Stimulated activated CD4-positive, alpha-beta T cell treated with anti-CD3 and anti-CD28 coated beads, Interleukin-2, amount 100 ng/mL, for 4 hours (primary cell): ENCODE measurements around the gene GRIN3A.
"Not testable (repeated sequence)": the region's sequence is repeated elsewhere in the genome, so short reads cannot be mapped to it uniquely, and the experiment has no call there.

ENCODE experiments used
- DNase-seq: peaks from one replicate; pipeline ENCODE4 v3.0.0-alpha.2; 2020; ENCODE audit warnings: low read depth

GRIN3A gene

GRCh38 chr9:101738566-101739183 is at the start of gene GRIN3A:
Gene GRIN3A, minus strand, starts transcription at chr9:101738647. Its CDS starts 668 bp downstream, at chr9:101737979.
- DNase-seq: no peak

DNA sequence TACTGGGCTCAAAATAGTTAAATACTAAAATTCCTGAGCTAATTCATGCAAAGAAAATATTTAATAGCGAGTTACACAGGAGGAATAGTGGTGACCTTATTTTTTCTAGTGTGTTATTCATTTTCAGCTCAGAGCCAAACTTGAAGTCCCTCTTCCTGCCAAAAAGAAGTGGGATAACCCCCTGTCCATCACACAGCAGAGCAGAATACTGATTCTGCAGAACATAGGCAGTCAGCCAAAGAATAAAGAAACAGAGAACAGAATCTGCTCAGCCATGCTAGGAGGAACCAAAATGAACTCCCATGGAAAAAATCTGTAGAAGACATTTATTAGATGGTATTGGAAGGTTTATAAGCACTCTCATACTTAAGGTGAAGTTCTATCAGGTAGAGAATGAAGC is 49.4 kb upstream of the GRIN3A start:
- no peak for DNase-seq

GRCh38 chr9:101778332-101778731 is 39.9 kb upstream of the GRIN3A start:
- DNase-seq: no peak

- DNase-seq: no peak
Measured at GRCh38 chr9:101764472-101764871, 26.0 kb upstream of the GRIN3A start.

GRCh38 chr9:101758304-101758930 is 20.0 kb upstream of the GRIN3A start:
- no peak for DNase-seq

GRCh38 chr9:101753716-101754115 is 15.3 kb upstream of the GRIN3A start:
- no peak for DNase-seq

DNA sequence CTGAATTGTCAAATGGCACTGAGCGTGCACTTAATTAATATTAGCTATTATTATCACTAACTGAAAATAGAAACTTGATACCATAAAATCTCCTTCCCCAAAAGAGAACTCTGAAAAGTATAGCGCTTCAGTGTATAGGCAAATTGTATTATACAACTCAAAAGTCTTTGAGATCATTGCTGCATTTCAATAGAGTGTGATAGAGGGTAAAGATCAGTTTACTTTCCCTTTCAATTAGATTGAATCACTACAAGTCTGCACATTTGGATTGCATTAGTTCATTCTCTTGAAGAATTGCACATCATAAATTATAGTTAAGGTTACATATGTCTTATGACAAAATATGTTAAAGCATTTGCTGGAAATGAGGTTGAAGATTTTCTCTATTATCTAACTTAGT is 13.4 kb upstream of the GRIN3A start:
- DNase-seq: no peak

DNA sequence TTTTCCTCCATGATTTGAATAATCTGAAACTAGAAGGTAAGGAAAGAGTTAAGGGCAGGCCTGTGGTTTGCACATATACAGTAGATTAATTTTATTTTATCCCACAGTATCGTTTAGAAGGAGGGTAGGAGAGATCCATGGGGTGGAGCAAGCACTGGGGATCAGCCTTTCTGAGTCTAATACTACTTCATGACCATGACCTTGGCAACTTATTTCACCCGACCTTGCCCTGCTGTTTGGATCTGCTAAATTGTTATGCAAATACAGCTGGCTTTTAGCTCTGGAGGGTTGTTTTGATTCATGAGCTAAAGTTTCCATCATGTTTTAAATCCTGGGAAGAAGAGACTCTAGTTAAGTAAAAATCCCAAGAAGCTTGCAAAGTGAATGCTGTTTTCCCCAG is 864 bp upstream of the GRIN3A start:
- no peak for DNase-seq

DNA sequence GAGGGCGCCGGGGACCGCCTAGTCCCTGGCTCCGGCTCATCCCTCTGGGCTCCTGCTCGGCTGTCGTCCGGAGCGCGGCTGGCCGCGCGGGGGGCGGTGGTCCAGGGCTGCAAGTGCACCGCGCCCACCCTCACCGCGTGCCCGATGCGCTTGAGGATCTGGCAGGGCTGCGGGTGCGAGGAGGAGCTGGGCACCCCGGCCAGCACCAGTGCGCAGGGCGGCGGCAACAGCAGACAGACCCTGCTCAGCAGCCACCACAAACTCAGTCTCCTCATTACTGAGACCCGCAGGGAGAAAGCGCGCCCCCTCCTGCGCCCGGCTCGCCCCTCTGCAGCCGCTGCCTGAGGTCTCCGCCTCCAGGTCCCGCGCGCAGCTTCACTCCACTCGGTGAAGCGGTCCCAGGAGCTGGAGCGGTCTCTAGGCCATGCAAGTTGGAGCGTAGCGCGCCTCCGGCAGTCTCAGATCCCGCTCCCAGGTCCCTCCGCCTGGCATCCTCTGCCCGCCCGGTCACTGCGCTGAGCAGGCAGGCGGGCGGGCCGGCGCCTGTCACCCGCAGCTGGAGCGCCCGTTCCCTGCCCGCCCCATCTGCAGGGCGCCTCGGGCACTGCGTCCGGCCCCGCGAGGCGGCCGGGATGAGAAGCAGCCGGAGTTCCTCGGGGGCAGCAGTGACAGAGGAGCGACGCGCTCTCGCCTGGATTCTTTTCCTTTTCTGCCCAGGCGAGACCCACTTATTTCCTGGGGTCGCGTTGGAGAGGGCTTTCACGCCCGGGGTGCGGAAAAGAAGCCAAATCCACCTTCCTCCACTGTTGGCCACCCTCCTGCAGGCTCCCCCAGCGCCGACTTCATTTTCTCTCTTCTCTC is 512 bp downstream of the GRIN3A start:
- DNase-seq: no peak

- no peak for DNase-seq
Measured at GRCh38 chr9:101737165-101737704, 1.2 kb downstream of the GRIN3A start.

DNA sequence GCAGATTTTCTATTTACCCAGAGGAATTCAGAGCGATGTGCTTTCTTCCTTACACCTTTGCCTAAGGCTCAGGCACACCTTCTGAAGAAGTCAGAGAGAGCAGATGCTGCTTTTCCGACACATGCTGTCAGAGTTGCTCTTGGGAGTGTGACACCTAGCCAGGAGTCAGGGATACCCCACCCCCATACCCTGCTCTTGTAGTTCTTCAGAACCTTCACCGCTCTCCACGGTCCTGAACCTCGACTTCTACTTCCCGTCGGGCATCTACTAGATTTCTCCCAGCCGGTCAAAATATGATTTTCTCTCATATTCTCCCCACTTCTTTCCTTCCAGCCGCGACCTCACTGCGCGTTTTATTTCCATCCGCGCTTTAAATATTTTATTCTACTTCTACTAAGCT is 1.7 kb downstream of the GRIN3A start:
- no peak for DNase-seq

- no peak for DNase-seq
Measured at GRCh38 chr9:101731429-101731828, 7.0 kb downstream of the GRIN3A start.

GRCh38 chr9:101727612-101728524 is 10.6 kb downstream of the GRIN3A start:
- no peak for DNase-seq

DNA sequence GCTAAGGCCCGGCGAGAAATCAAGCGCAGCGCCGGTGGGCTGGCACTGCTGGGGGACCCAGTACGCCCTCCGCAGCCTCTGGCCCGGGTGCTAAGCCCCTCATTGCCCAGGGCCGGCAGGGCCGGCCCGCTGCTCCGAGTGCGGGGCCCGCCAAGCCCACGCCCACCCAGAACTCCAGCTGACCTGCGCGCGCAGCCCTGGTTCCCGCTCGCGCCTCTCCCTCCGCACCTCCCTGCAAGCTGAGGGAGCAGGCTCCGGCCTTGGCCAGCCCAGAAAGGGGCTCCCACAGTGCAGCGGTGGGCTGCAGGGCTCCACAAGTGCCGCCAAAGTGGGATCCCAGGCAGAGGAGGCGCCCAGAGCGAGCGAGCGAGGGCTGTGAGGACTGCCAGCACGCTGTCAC is 14.2 kb downstream of the GRIN3A start:
- DNase-seq: not testable (repeated sequence)

DNA sequence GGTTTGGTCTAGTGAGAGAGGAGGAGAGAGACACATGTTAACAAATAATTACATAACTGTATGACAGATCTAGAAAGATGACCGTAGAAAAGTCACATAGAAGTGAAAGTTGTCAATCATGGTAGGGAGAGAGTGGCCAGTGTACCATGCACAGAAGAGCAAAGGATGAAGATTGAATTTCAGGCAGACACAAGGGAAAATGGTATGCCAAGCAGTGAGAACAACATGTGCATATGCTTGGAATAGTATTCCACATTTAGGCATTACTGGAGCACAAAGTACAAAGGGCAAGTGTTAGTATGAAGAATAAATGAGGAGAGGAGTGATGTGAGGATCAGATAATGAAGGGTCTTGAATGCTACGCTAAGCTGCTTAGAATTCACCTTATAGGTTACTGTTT is 20.3 kb downstream of the GRIN3A start:
- no peak for DNase-seq

GRCh38 chr9:101716629-101717028 is 21.8 kb downstream of the GRIN3A start:
- DNase-seq: no peak

DNA sequence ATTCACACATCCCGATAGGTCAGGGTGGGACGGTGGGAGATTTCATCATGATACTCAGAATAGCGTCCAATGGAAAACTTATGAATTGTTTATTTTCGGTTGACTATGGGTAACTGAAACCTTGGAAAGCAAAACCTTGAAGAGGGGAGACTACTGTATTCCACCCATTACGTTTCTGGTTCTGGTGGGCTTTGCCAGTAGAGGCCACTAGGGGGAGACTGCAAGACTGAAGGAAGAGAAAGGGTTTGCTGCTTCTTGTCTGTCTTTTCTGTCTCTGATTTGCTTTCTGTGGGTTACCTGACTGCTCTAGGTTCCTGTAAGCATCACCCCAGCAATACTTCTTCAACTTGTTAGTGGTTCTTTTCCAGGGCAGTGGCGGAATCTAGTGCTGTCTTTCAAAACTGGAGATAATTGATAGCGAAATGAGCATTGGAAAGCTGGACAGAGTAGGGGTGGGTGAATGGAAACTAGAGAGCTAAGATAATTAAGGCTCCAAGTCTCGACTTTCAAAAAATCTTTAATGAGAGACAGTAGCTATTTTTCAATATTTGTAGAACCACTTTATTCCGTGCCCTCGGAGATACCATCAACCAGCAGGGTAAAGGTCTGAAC is 27.0 kb downstream of the GRIN3A start:
- no peak for DNase-seq

GRCh38 chr9:101708855-101709254 is 29.6 kb downstream of the GRIN3A start:
- no peak for DNase-seq

GRCh38 chr9:101707721-101708120 is 30.7 kb downstream of the GRIN3A start:
- DNase-seq: no peak

- no peak for DNase-seq
Measured at GRCh38 chr9:101706997-101707396, 31.4 kb downstream of the GRIN3A start.

DNA sequence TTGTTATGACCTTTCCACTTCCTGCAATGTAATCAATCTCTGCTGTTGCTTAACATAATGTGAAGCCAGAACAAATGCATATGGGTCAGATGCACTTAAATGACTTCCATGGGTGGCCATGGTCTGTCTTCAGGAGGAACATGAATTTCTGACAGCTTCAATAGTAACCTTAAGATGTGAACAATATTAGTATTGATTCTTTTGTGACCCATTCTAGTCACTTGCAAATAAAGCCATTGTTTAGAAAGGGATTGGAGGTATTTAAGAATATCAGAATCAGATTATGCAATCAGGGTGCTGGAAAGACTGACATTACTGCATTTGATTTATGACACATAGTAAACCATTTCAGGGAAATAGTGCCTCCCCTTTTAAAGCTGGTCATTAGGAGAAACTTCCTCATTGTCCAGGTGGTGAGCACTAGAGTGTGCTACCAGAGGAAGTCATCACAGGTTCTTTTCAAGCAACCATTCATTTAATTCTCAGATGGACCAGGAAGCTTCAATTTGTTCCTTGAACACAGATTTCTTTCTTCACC is 32.1 kb downstream of the GRIN3A start:
- no peak for DNase-seq
